Stimulated activated CD8-positive, alpha-beta memory T cell treated with anti-CD3 and anti-CD28 coated beads, Interleukin-4, amount 100 ng/mL, for 1 hour (primary cell): Measurements from ENCODE around the gene PUS7L.
"Not testable (repeated sequence)": the region's sequence is repeated elsewhere in the genome, so short reads cannot be mapped to it uniquely, and the experiment has no call there.

Experiments
- DNase-seq, 2 donors: peaks; one replicate each; pipeline ENCODE4 v3.0.0-alpha.2; 2020; ENCODE audit warnings: low read depth in 2 of 2, low spot score in 1 of 2

The PUS7L gene

DNA sequence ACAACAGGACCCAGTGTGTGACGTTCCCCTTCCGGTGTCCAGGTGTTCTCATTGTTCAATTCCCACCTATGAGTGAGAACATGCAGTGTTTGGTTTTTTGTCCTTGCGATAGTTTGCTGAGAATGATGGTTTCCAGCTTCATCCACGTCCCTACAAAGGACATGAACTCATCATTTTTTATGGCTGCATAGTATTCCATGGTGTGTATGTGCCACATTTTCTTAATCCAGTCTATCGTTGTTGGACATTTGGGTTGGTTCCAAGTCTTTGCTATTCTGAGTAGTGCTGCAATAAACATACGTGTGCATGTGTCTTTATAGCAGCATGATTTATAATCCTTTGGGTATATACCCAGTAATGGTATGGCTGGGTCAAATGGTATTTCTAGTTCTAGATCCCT is 7.2 kb downstream of the PUS7L start:
- not testable (repeated sequence) for DNase-seq

DNA sequence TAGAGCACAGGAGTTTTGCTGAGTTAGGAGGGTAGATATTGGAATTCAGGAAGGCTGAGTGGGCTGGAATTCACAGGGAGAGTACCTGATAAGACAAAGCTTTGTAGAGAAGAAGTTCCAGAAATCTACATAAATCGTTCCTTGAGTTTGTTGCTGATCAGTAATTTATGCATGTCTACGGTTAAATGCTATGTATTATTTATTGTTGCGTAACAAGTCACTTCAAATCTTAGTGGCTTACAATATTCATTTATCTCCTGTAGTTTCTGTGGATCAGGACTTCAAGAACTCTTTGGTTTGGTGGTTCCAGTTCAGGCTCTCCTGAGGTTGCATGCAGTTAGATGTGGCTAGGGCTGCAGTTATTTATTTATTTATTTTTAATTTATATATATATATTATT is 7.8 kb downstream of the PUS7L start:
- DNase-seq: no peak

GRCh38 chr12:43749016-43749415 is 9.6 kb downstream of the PUS7L start:
- no peak for DNase-seq

DNA sequence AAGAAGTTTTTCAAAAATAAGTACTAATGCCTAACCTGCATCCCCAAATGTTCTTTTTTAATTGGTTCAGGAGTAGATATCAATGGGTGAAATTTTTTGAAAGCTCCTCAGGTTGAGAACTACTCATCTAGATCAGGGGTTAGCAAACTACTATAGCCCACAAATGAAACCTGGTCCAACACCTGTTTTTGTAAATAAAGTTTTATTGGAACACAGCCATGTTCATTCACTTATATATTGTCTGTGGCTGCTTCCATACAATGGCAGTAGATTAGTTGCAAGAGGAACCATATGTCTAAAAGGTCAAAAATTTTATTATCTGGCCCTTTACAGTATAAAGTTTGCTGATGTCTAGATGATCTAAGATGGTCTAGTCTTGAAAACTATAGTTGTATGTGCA is 13.8 kb downstream of the PUS7L start:
- no peak for DNase-seq

- no peak for DNase-seq
These were observed 16.5 kb downstream of the PUS7L start for GRCh38 chr12:43742106-43742505.

GRCh38 chr12:43740511-43741100 is 18.0 kb downstream of the PUS7L start:
- no peak for DNase-seq

- DNase-seq: no peak
These were observed 20.9 kb downstream of the PUS7L start for GRCh38 chr12:43737646-43738045.

- no peak for DNase-seq
These were observed 21.6 kb downstream of the PUS7L start for GRCh38 chr12:43736927-43737440.

GRCh38 chr12:43733687-43734086 is 24.9 kb downstream of the PUS7L start:
- no peak for DNase-seq

DNA sequence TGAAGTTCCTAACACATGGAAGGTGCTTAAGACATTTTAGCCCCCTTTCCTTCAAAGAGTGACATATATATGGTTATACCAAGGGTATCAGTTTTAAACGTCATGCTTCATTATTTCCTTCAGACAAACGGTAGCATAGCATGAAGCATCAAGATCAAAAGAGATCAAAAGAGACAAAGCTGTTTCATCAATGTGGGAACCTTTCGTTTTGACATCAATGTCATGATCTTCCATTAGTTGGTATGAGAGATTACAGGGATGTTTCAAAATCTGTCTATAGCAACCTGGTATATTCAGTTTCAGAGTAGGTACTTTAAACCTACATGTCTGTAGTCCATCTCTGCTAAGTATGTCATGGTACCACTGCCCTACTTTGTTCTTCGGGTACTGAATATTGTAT is 28.3 kb downstream of the PUS7L start:
- no peak for DNase-seq

DNA sequence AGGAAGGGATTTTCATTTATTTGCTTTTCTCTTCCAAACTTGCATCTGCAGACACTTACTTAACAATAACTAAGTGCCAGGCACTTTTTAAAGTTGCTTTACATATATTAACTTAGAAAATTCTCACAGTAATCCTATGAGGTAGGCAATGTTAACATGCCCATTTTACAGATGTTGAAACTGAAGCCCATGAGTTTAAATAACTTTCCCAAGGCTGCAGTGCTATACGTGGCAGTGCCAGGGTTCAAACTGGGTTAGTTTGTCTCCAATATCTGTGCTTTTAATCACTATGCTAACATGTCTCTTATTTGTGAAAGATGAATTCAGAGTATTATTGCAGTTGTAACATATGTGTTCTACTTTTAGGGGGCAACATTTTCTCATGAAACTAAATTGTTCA is 29.9 kb downstream of the PUS7L start:
- DNase-seq: no peak

- DNase-seq: no peak
These were observed 30.5 kb downstream of the PUS7L start for GRCh38 chr12:43728117-43728516.

- no peak for DNase-seq
These were observed 35.5 kb downstream of the PUS7L start for GRCh38 chr12:43723134-43723533.

GRCh38 chr12:43722621-43723020 is 36.0 kb downstream of the PUS7L start:
- DNase-seq: no peak

GRCh38 chr12:43711348-43711747 is 47.2 kb downstream of the PUS7L start:
- no peak for DNase-seq

GRCh38 chr12:43703772-43704171 is 54.8 kb downstream of the PUS7L start:
- DNase-seq: not testable (repeated sequence)

- DNase-seq: not testable (repeated sequence)
These were observed 57.4 kb downstream of the PUS7L start for GRCh38 chr12:43701194-43701593.

DNA sequence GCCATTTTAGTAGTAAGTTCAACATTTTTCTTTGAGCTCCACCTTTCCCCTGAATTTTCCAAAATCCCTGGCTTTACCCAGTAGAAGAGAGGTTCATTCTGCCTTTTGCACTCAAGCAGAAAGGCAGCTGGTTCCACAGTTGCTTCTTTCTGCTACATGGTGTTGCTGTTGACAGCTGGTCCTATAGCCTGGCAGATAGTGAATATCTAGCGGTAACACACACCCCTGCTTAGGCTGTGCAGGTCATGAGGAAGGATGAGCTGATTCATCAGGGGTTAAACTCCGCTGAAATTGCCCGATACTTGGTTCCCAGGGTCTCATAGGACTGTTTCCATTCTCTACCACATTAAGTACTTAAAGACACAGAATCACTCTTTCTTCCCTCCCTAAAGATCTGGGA is 62.4 kb downstream of the PUS7L start:
- no peak for DNase-seq

DNA sequence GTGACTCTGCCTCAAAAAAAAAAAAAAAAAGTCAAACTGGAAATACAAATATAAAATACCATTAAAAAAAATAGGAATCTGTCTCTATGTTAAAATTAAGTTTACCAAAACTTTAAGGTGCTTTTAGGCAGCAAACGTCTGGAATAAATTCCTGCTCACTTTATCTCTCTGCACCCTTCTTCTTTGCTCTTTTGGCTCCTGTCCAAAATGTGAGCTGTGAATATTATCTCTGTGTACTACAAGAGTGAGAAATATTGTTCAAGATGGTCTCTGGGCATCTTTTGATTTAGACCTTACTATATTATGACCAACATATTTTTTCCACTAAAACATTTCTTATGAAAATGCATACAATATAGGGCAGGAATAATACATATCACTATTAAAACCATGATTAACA is 63.7 kb downstream of the PUS7L start:
- no peak for DNase-seq

DNA sequence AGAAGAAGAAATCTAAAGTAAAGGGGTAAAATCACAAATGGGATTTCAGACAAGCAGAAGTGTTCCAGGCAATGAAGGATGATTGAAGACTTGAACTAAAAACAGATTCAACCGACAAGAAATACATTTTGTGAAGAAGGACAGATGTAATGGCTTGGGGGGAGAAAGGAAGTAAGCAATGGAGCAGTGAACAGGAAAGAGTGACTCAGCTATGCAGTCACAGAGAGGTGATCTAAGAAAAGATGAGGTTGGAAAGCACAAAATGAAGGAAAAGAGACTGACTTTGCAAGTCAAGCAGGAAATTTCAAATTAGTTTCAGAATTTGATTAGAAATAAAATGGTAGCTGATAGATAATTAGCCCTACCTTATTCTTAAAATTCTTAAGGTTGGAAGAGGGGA is 66.5 kb downstream of the PUS7L start:
- no peak for DNase-seq

DNA sequence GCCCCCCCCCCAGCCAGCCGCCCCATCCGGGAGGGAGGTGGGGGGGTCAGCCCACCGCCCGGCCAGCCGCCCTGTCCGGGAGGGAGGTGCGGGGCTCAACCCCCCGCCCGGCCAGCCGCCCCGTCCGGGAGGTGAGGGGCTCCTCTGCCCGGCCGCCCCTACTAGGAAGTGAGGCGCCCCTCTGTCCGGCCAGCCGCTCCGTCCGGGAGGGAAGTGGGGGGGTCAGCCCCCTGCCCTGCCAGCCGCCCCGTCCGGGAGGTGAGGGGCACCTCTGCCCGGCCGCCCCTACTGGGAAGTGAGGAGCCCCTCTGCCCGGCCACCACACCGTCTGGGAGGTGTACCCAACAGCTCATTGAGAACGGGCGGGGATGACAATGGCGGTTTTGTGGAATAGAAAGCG is 73.1 kb downstream of the PUS7L start:
- DNase-seq: not testable (repeated sequence)

GRCh38 chr12:43676183-43676813 is 82.3 kb downstream of the PUS7L start:
- DNase-seq: no peak
